Liver (tissue), 9 donors: ENCODE results near the gene TCERG1L. TPM values are rescaled to one million over a fixed set of nuclear protein-coding genes. Genes with fewer than 3 reads are reported as not detected.

ENCODE experiments used
- DNase-seq: peaks from one replicate; pipeline ENCODE4 v3.0.0-alpha.2; 2017; ENCODE audit warnings: low spot score
- H3K27ac ChIP-seq, 2 donors: one replicate each; pipeline ENCODE4 v1.7.0; 2013; ENCODE audit warnings: inconsistent platforms in 2 of 2, low read length in 2 of 2, control low read depth in 1 of 2, low read depth in 1 of 2, mild to moderate bottlenecking in 1 of 2
- H3K27me3 ChIP-seq, 4 donors: one replicate each; pipeline versions ENCODE4 v1.6.1 to v1.7.0; 2013; ENCODE audit warnings: low read length in 3 of 4, inconsistent platforms in 1 of 4, mild to moderate bottlenecking in 1 of 4, moderate library complexity in 1 of 4; ENCODE audit not compliant: control insufficient read depth in 4 of 4, insufficient read depth in 4 of 4
- H3K36me3 ChIP-seq, 4 donors: one replicate each; pipeline versions ENCODE4 v1.6.1 to v1.7.0; 2013; ENCODE audit warnings: low read length in 3 of 4, mild to moderate bottlenecking in 3 of 4, low read depth in 1 of 4, moderate library complexity in 1 of 4; ENCODE audit not compliant: control insufficient read depth in 4 of 4, insufficient read depth in 3 of 4
- H3K4me1 ChIP-seq, 4 donors: one replicate each; pipeline versions ENCODE4 v1.6.1 to v1.7.0; 2013; ENCODE audit warnings: low read length in 3 of 4, mild to moderate bottlenecking in 3 of 4, moderate library complexity in 1 of 4; ENCODE audit not compliant: control insufficient read depth in 4 of 4, insufficient read depth in 4 of 4
- H3K4me3 ChIP-seq, 3 donors: one replicate each; pipeline versions ENCODE4 v1.6.1 to v1.7.0; 2013; ENCODE audit warnings: low read length in 3 of 3, control low read depth in 1 of 3, low read depth in 1 of 3, mild to moderate bottlenecking in 1 of 3
- H3K9ac ChIP-seq, 2 donors: one replicate each; pipeline ENCODE4 v1.7.0; 2013; ENCODE audit warnings: low read length in 2 of 2, mild to moderate bottlenecking in 2 of 2, moderate library complexity in 2 of 2, control low read depth in 1 of 2, low read depth in 1 of 2
- H3K9me3 ChIP-seq, 4 donors: one replicate each; pipeline versions ENCODE4 v1.6.1 to v1.7.0; 2013; ENCODE audit warnings: low read length in 3 of 4; ENCODE audit not compliant: control insufficient read depth in 4 of 4
- EGR1 ChIP-seq, 2 donors: IDR thresholded peaks; 2 replicates each; pipeline ENCODE4 v1.6.1; 2016 to 2018; ENCODE audit warnings: antibody characterized with exemption in 2 of 2, low read depth in 2 of 2
- FOXA1 ChIP-seq: IDR thresholded peaks from 2 replicates; pipeline ENCODE4 v1.6.1; 2016; ENCODE audit warnings: antibody characterized with exemption
- FOXA2 ChIP-seq: IDR thresholded peaks from 2 replicates; pipeline ENCODE4 v1.6.1; 2016; ENCODE audit warnings: antibody characterized with exemption
- GABPA ChIP-seq, 2 donors: IDR thresholded peaks in 1 of 2; conservative IDR thresholded peaks in 1 of 2; 2 replicates each; pipeline ENCODE4 v1.6.1; 2016; ENCODE audit warnings: antibody characterized with exemption in 2 of 2, mild to moderate bottlenecking in 1 of 2, moderate library complexity in 1 of 2
- HNF4A ChIP-seq, 2 donors: conservative IDR thresholded peaks; 2 replicates each; pipeline ENCODE4 v1.6.1; 2016; ENCODE audit warnings: antibody characterized with exemption in 2 of 2, mild to moderate bottlenecking in 2 of 2
- HNF4G ChIP-seq: IDR thresholded peaks from 2 replicates; pipeline ENCODE4 v1.6.1; 2016; ENCODE audit warnings: antibody characterized with exemption
- JUND ChIP-seq, 2 donors: IDR thresholded peaks; 2 replicates each; pipeline ENCODE4 v1.6.1; 2016; ENCODE audit warnings: antibody characterized with exemption in 2 of 2
- NR2F2 ChIP-seq: IDR thresholded peaks from 2 replicates; pipeline ENCODE4 v1.6.1; 2016; ENCODE audit warnings: antibody characterized with exemption
- REST ChIP-seq: IDR thresholded peaks from 2 replicates; pipeline ENCODE4 v1.6.1; 2016; ENCODE audit warnings: antibody characterized with exemption, mild to moderate bottlenecking
- RXRA ChIP-seq, 2 donors: IDR thresholded peaks; 2 replicates each; pipeline ENCODE4 v1.6.1; 2017 to 2018; ENCODE audit warnings: antibody characterized with exemption in 2 of 2, mild to moderate bottlenecking in 1 of 2
- SP1 ChIP-seq: IDR thresholded peaks from 2 replicates; pipeline ENCODE4 v1.6.1; 2018; ENCODE audit warnings: antibody characterized with exemption, mild to moderate bottlenecking
- YY1 ChIP-seq: IDR thresholded peaks from 2 replicates; pipeline ENCODE4 v1.6.1; 2016; ENCODE audit warnings: antibody characterized with exemption, mild to moderate bottlenecking
- ZBTB33 ChIP-seq: IDR thresholded peaks from 2 replicates; pipeline ENCODE4 v1.6.1; 2016; ENCODE audit warnings: antibody characterized with exemption
- WGBS: extraction: QIAGEN DNeasy Blood & Tissue Kit; methylation state at CpG from one replicate; pipeline ENCODE4 v1.1.7; 2013; 5-methylcytosine and 5-hydroxymethylcytosine counted together
- polyA plus RNA-seq, 2 donors: library from polyadenylated mRNA; stranded (reverse) in 1 of 2; unstranded in 1 of 2; fragments of 200-250 nt in 1 of 2; fragments of >200 nt in 1 of 2; fragmentation: Nextera tagmentation in 1 of 2; extraction: Ambion mirVana in 1 of 2; gene quantifications; one replicate each; pipeline versions ENCODE4 v1.2.1 to v1.2.3, GENCODE V29; 2013 to 2015
- total RNA-seq, 2 donors: library from RNA; depleted of rRNA; stranded (reverse); fragments of >200 nt; gene quantifications; one replicate each; pipeline ENCODE4 v1.2.3, GENCODE V29; 2014
- TF ChIP-seq, protein P1 (sequence below): IDR thresholded peaks from 2 replicates; pipeline ENCODE4 v1.6.1; 2016; ENCODE audit warnings: antibody characterized with exemption
- TF ChIP-seq, protein P2 (sequence below): fragments of 150-350 bp; IDR thresholded peaks from 2 replicates; pipeline ENCODE4 v1.5.1; 2017; ENCODE audit warnings: improper control_type of control experiment, low read depth, low read length; ENCODE audit not compliant: missing input control
- TF ChIP-seq, protein P3 (sequence below): IDR thresholded peaks from 2 replicates; pipeline ENCODE4 v1.6.1; 2016; ENCODE audit warnings: antibody characterized with exemption
- donor health status: healthy.
- donor health status: healthy.
- donor health status: healthy.
- donor health status: healthy.
- donor health status: healthy.

TCERG1L gene
- total and polyA plus RNA-seq, 4 donors: not detected

DNA sequence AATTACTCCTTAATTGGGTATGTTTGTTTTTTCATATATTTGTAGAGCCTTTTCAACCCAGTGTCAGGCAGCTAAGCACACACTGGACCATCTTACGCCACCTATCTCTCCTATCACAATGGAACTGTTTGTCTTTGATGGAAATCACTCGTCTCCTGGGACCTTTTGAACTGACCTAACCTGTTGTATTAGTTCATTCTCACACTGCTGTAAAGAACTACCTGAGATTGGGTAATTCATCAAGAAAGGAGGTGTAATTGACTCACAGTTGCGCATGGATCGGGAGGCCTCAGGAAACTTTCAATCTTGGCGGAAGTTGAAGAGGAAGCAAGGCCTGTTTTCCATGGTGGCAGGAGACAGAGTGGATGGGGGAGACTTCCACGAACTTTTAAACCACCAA is 182.0 kb downstream of the TCERG1L start:
- no peaks in the 10 kb centered on the region for H3K9me3 ChIP-seq
- no peak overlapping the region for H3K9ac ChIP-seq
- no peaks in the 10 kb centered on the region for H3K4me1 ChIP-seq
- H3K27me3 ChIP-seq: peaks cover 0 to 4% (median 1%) of the 10 kb centered on the region in 4 donors
- WGBS: 41% methylated on average over 6 of the region's 6 CpGs
- H3K27ac ChIP-seq: no peak overlapping the region
- DNase-seq: no peak
- H3K4me3 ChIP-seq: no peak overlapping the region
- H3K36me3 ChIP-seq: no peaks in the 10 kb centered on the region
- TF ChIP-seq YY1 (no peak), HNF4G (no peak), FOXA2 (no peak), SP1 (no peak), NR2F2 (no peak), EGR1 (IDR thresholded peaks at IDR 0.05; ENCODE audit: low read depth in 2 of 2) (no peak), FOXA1 (no peak), REST (no peak), RXRA (IDR thresholded peaks at IDR 0.05) (no peak), HNF4A (conservative IDR thresholded peaks at IDR 0.05) (no peak)
- TF ChIP-seq, protein P1, sequence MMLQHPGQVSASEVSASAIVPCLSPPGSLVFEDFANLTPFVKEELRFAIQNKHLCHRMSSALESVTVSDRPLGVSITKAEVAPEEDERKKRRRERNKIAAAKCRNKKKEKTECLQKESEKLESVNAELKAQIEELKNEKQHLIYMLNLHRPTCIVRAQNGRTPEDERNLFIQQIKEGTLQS: no peak

DNA sequence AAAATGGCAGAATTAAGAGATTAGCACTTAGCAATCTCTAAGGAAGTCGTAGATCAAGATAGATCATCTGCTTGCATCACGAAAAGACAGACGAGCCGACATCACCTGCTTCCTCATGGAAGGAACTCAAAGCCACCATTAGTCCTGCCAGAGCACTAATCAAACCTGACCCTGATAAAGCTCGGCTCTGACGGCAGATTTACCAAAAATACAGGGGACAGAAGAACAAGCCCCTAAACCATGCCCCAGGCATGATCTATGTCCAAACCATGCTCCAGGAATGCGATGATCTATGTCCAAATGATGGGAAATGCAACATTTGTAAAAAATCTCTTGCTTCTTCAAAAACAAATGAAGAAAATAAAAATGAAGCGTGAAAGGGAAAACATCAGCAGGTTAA is 182.8 kb downstream of the TCERG1L start:
- H3K9ac ChIP-seq: no peak overlapping the region
- 44% methylated on average over 8 of the region's 8 CpGs for WGBS
- no peaks in the 10 kb centered on the region for H3K9me3 ChIP-seq
- DNase-seq: no peak
- peaks cover 0 to 4% (median 1%) of the 10 kb centered on the region in 4 donors for H3K27me3 ChIP-seq
- H3K27ac ChIP-seq: no peak overlapping the region
- H3K36me3 ChIP-seq: no peaks in the 10 kb centered on the region
- H3K4me1 ChIP-seq: no peaks in the 10 kb centered on the region
- TF ChIP-seq, protein P2, sequence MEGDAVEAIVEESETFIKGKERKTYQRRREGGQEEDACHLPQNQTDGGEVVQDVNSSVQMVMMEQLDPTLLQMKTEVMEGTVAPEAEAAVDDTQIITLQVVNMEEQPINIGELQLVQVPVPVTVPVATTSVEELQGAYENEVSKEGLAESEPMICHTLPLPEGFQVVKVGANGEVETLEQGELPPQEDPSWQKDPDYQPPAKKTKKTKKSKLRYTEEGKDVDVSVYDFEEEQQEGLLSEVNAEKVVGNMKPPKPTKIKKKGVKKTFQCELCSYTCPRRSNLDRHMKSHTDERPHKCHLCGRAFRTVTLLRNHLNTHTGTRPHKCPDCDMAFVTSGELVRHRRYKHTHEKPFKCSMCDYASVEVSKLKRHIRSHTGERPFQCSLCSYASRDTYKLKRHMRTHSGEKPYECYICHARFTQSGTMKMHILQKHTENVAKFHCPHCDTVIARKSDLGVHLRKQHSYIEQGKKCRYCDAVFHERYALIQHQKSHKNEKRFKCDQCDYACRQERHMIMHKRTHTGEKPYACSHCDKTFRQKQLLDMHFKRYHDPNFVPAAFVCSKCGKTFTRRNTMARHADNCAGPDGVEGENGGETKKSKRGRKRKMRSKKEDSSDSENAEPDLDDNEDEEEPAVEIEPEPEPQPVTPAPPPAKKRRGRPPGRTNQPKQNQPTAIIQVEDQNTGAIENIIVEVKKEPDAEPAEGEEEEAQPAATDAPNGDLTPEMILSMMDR: no peak
- TF ChIP-seq HNF4A (conservative IDR thresholded peaks at IDR 0.05) (no peak), JUND (IDR thresholded peaks at IDR 0.05) (no peak), REST (no peak), RXRA (IDR thresholded peaks at IDR 0.05) (no peak), GABPA (IDR thresholded peaks at IDR 0.05 in 1 of 2, conservative IDR thresholded peaks at IDR 0.05 in 1 of 2) (no peak), EGR1 (IDR thresholded peaks at IDR 0.05; ENCODE audit: low read depth in 2 of 2) (no peak), NR2F2 (no peak), FOXA1 (no peak), SP1 (no peak), HNF4G (no peak), ZBTB33 (no peak)
- TF ChIP-seq, protein P3, sequence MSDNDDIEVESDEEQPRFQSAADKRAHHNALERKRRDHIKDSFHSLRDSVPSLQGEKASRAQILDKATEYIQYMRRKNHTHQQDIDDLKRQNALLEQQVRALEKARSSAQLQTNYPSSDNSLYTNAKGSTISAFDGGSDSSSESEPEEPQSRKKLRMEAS: no peak
- TF ChIP-seq, protein P1: no peak
- H3K4me3 ChIP-seq: no peak overlapping the region
